Activated CD4-positive, alpha-beta T cell treated with anti-CD3 and anti-CD28 coated beads for 36 hours (primary cell): ENCODE results near the gene CHP1. TPM values are rescaled to one million over a fixed set of nuclear protein-coding genes. Genes with fewer than 3 reads are reported as not detected.
"Not testable (repeated sequence)": the region's sequence is repeated elsewhere in the genome, so short reads cannot be mapped to it uniquely, and the experiment has no call there.

Experiments
- ATAC-seq: fragments of 200-7000 bp; cut with Tn5 transposase; one replicate; pipeline ENCODE4 v1.10.0; 2021; ENCODE audit warnings: mild to moderate bottlenecking, moderate library complexity
- CTCF ChIA-PET: fragments of 350-600 bp; sonication (Branson Sonifier 250); formaldehyde crosslinking; loops from one replicate; lab custom pipeline; 2021; ENCODE audit warnings: antibody characterized with exemption; lab: Charles Lee
- POLR2A ChIA-PET: fragments of 350-600 bp; sonication (Branson Sonifier 250); formaldehyde crosslinking; loops from one replicate; lab custom pipeline; 2021; ENCODE audit warnings: antibody characterized with exemption, inconsistent platforms; lab: Charles Lee
- DNase-seq: peaks from one replicate; pipeline ENCODE4 v3.0.0-alpha.2; 2020
- H3K27ac Mint-ChIP-seq: one replicate; pipeline ENCODE4 v1.8.0; 2021; ENCODE audit warnings: mixed read lengths
- H3K27me3 Mint-ChIP-seq: one replicate; pipeline ENCODE4 v1.8.0; 2021; ENCODE audit warnings: mixed read lengths
- H3K36me3 Mint-ChIP-seq: one replicate; pipeline ENCODE4 v1.8.0; 2021; ENCODE audit warnings: low read depth, mixed read lengths
- H3K4me1 Mint-ChIP-seq: one replicate; pipeline ENCODE4 v1.8.0; 2021; ENCODE audit warnings: mixed read lengths
- H3K4me3 Mint-ChIP-seq: one replicate; pipeline ENCODE4 v1.8.0; 2021; ENCODE audit warnings: mild to moderate bottlenecking, moderate library complexity, mixed read lengths
- H3K9me3 Mint-ChIP-seq: one replicate; pipeline ENCODE4 v1.8.0; 2021; ENCODE audit warnings: low read depth, mixed read lengths
- intact Hi-C, 2 experiments: fragments of 100-400 bp; cut with DNase I in 1 of 2; cut with micrococcal nuclease in 1 of 2; formaldehyde crosslinking; loops; one replicate each; pipeline versions ENCODE4 v1.14.2 to v1.15.1; 2022 to 2024; cut with DNase I, micrococcal nuclease
- total RNA-seq, 2 experiments: library from RNA; stranded (reverse); gene quantifications; one replicate each; pipeline ENCODE4 v1.2.3, GENCODE V29; 2021

CHP1 gene
- total RNA-seq, 2 experiments from 2014 or later = 32.7 to 34.5 TPM

DNA sequence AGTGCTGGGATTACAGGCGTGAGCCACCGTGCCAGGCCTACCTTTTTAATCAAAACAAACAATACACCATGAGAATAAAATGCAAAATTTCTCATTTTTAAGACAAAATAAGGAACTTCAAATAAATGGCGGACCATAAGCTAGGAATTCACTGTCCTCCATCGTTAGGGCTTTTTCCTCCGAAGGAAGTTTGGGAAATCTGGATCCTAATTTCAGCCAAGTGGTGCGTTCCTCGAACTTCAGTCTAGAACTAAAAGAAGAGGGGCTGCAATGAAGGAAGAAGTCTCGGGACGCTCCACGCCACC lies 771 bp upstream of the CHP1 start:
- POLR2A ChIA-PET = interaction anchor here (1.2 kb wide), 1 partner anchor 53 kb away, joined by 5 read pairs; no protein-coding TSS in a partner anchor

DNA sequence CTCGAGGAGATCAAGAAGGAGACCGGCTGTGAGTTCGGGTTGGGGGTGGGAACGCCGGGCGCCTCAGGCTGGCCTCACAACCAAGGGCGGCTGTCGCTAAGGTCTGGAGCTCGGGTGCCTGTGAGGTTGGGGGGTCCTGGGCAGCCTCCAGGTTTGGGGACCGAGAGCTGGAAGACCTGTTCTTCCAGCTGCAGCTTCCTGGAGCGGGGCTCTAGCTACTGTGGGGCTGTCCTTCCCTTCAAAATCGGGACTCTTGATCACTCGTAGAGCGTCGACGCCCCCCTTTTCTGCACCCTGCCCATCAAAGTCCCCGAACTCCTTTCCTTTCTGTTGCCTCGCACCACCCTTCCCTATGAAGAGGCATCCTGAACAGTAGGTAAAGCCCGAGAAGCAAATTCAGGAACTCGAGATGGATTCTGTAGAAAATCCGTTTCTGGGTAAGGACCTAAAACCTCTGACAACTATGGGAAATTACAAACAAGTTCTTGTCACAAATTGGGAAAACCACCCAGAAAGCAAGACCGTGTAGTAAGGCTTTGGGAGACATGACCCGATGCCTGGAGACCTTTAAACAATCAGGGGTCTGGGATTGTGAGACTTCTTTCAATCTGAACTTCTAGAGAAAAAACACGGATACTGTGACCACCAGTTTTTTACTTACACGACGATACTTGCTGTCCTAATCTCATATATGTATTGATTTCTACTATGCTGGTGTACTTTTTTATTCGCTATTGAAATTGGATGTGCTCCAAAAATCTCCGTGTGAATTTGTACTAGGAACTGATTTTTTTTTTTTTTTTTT lies 556 bp downstream of the CHP1 start:
- peak overlapping the region; percentile 87 for H3K4me3 Mint-ChIP-seq
- H3K27me3 Mint-ChIP-seq = no peaks in the 10 kb centered on the region
- H3K27ac Mint-ChIP-seq = peak overlapping the region; percentile 86
- ATAC-seq (peak; percentile 63), DNase-seq (no peak)
- POLR2A ChIA-PET = interaction anchor here (0.7 to 1.2 kb wide), 6 partner anchors 52 to 429 kb away, joined by 3 to 11 read pairs (median 6); partner anchors contain the start of genes CHAC1, INO80, MGA and NUSAP1
- CTCF ChIA-PET = interaction anchor here (0.6 to 2.7 kb wide), 22 partner anchors 10 to 1414 kb away, joined by 3 to 8 read pairs (median 4); partner anchors contain the start of genes CHAC1, INO80, NUSAP1 and OIP5
- H3K36me3 Mint-ChIP-seq = no peaks in the 10 kb centered on the region
- H3K4me1 Mint-ChIP-seq = peaks cover 29% of the 10 kb centered on the region
- H3K9me3 Mint-ChIP-seq = no peaks in the 10 kb centered on the region
- intact Hi-C loops = loop anchor here (1.0 to 5.0 kb wide), 20 partner anchors 52 to 1346 kb away; partner anchors contain the start of genes CHAC1 (in 2 of the 2), NUSAP1 (in 2 of the 2), OIP5 (in 2 of the 2) and DNAJC17 (in 1 of the 2)

More for the DNA sequence above, 771 bp upstream of the CHP1 start:
- no peak for ATAC-seq
- Mint-ChIP-seq H3K36me3 (no peaks in the 10 kb centered on the region), H3K4me3 (peak overlapping the region; percentile 87), H3K27ac (peak overlapping the region; percentile 86), H3K4me1 (peaks cover 29% of the 10 kb centered on the region), H3K9me3 (no peaks in the 10 kb centered on the region), H3K27me3 (no peaks in the 10 kb centered on the region)
- no peak for DNase-seq
- intact Hi-C loops = loop anchor here (1.0 to 5.0 kb wide), 10 partner anchors 187 to 1347 kb away; partner anchors contain the start of genes CHAC1 (in 1 of the 2), EHD4 (in 1 of the 2), INAFM2 (in 1 of the 2) and JMJD7 (in 1 of the 2)
- CTCF ChIA-PET = interaction anchor here (0.7 to 2.7 kb wide), 11 partner anchors 11 to 417 kb away, joined by 3 to 8 read pairs (median 3); partner anchors contain the start of genes CHAC1, NUSAP1 and OIP5

DNA sequence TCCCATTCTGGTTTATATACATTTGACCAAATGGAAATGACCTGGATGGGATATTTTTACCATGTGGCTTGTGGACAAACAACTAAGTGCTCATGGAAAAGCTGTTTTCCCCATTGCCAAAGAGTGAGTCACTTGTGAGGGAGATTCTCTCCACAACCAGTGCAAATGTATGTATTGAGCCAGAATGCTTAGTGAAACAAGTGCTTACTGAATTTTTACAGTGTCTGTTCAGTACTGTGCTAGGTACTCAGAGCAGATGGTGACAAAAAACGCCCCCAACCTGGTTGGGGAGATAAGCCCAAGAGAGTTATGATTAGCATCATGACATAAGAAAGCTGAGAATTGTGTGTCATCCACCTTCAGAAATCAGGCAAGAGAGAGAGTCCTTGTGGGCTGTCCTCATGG lies 2.3 kb downstream of the CHP1 start:
- Mint-ChIP-seq H3K27ac (no peak overlapping the region), H3K4me1 (peaks cover 29% of the 10 kb centered on the region), H3K27me3 (no peaks in the 10 kb centered on the region), H3K36me3 (no peaks in the 10 kb centered on the region), H3K9me3 (no peaks in the 10 kb centered on the region), H3K4me3 (no peak overlapping the region)
- CTCF ChIA-PET = no interaction called here
- DNase-seq = peak; percentile 25
- intact Hi-C loops = loop anchor here (5.0 kb wide), 4 partner anchors 281 to 1344 kb away; partner anchors contain the start of genes CHAC1 (in 1 of the 2), EHD4 (in 1 of the 2), INAFM2 (in 1 of the 2) and STARD9 (in 1 of the 2)
- ATAC-seq = no peak
- POLR2A ChIA-PET = interaction anchor here (0.6 kb wide), 1 partner anchor 100 kb away, joined by 5 read pairs; no protein-coding TSS in a partner anchor

DNA sequence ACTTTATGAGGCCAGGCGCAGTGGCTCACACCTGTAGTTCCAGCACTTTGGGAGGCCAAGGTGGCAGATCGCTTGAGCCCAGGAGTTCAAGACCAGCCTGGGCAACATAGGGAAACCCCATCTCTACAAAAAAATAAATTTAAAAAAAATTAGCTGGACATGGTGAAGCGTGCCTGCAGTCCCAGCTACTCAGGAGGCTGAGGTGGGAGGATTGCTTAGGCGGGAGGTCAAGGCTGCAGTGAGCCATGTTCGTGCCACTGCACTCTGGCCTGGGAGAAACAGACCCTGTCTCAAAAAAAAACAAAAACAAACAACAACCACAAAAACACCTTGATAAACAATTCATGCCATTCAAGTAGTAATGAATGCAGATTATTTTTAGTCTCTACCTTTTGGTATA lies 4.2 kb downstream of the CHP1 start:
- POLR2A ChIA-PET, H3K4me3 Mint-ChIP-seq, H3K36me3 Mint-ChIP-seq, H3K9me3 Mint-ChIP-seq, CTCF ChIA-PET, intact Hi-C loops, ATAC-seq, H3K27ac Mint-ChIP-seq, DNase-seq, H3K27me3 Mint-ChIP-seq: not testable (repeated sequence)
- H3K4me1 Mint-ChIP-seq = peaks cover 28% of the 10 kb centered on the region

DNA sequence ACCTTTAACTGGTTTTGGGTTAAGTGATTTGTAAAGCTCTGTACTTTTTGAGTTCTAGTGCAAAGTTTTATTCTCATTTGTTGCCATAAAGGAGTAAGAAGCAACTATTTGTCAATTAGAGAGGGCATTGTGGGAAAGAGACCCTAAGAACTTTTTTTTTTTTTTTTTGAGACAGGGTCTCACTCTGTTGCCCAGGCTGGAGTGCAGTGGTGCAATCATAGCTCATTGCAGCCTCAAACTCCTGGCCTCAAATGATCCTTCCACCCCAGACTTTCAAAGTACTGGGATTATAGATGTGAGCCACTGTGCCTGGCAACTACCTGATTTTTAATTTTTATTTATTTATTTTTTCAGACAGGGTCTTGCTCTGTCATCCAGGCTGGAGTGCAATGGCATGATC lies 4.9 kb downstream of the CHP1 start:
- Mint-ChIP-seq H3K27me3 (no peaks in the 10 kb centered on the region), H3K4me3 (no peak overlapping the region), H3K36me3 (no peaks in the 10 kb centered on the region), H3K27ac (no peak overlapping the region), H3K9me3 (no peaks in the 10 kb centered on the region), H3K4me1 (peaks cover 23% of the 10 kb centered on the region)
- ChIA-PET CTCF (no interaction called here), POLR2A (no interaction called here)
- no peak for ATAC-seq
- no peak for DNase-seq
- intact Hi-C loops = no loop called here

DNA sequence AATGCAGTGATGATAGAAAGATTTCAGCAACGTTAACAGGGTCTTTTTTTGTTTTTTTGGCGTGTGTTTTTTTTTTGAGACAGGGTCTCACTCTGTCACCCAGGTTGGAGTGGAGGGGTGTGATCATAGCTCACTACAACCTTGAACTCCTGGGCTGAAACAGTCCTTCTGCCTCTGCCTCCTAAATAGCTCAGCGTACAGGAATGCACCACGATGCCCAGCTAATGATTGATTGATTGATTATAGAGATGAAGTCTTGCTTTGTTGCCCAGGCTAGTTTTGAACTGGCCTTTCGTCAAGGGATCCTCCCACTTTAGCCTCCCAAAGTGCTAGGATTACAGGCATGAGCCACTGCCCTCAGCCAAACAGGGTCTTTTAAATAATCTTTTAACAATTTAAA lies 7.0 kb downstream of the CHP1 start:
- H3K27ac Mint-ChIP-seq = no peak overlapping the region
- H3K27me3 Mint-ChIP-seq = no peaks in the 10 kb centered on the region
- ChIA-PET CTCF (no interaction called here), POLR2A (no interaction called here)
- DNase-seq (no peak), ATAC-seq (no peak)
- intact Hi-C loops = no loop called here
- H3K9me3 Mint-ChIP-seq = no peaks in the 10 kb centered on the region
- no peak overlapping the region for H3K4me3 Mint-ChIP-seq
- H3K36me3 Mint-ChIP-seq = no peaks in the 10 kb centered on the region
- peaks cover 8% of the 10 kb centered on the region for H3K4me1 Mint-ChIP-seq

DNA sequence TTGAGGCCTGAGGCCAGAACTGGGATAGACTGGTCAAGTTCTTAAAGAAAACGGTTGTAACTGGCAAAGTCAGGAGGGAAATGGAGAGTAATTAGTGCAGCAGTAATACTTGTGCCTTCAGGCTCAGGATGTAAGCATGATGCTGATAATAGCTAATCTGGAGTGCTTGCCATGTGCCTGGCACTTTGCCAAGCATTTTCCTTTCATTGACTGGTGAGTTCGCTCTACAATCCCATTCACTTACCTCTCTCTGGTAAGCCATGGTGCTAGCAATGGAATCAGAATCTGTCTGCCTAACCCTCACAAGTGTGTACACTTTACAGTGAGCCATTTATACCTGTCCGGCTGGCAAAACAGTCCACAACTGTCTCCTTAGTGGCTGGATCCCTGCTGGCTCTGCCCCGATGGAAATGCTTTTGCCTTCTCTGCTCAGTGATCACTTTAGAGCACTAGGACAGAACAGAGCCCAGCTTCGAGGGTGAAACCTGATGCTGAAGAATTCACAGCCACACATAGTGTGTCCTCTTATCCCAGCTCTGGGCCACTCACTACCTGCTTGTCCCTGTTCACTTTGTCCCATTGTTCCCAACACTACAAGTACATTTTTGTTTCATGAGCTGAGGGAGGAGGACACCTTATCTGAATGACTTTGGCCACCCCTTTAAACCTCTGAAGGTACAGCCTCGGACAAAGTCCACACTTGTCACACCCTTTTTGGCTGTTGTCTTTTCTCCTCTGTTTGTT lies 10.3 kb downstream of the CHP1 start:
- H3K4me1 Mint-ChIP-seq = no peaks in the 10 kb centered on the region
- H3K27me3 Mint-ChIP-seq = no peaks in the 10 kb centered on the region
- intact Hi-C loops = no loop called here
- ChIA-PET CTCF (interaction anchor here (1.0 kb wide), 1 partner anchor 10 kb away, joined by 4 read pairs; the partner anchor contains the start of gene CHP1), POLR2A (interaction anchor here (0.5 kb wide), 1 partner anchor 152 kb away, joined by 4 read pairs; no protein-coding TSS in a partner anchor)
- DNase-seq (no peak), ATAC-seq (no peak)
- H3K4me3 Mint-ChIP-seq = no peak overlapping the region
- H3K27ac Mint-ChIP-seq = no peak overlapping the region
- no peaks in the 10 kb centered on the region for H3K9me3 Mint-ChIP-seq
- H3K36me3 Mint-ChIP-seq = peaks cover 5% of the 10 kb centered on the region

DNA sequence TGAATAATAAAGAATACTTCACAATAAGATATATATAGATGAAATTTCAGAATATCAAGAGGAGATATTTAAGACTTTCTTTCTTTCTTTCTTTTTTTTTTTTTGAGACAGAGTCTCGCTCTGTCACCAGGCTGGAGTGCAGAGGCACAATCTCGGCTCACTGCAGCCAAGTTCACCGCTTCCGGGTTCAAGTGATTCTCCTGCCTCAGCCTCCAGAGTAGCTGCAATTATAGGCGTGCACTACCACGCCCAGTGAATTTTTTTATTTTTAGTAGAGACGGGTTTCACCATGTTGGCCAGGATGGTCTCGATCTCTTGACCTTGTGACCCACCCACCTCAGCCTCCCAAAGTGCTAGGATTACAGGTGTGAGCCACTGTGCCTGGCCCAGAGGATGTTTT lies 19.7 kb downstream of the CHP1 start:
- H3K4me3 Mint-ChIP-seq, ATAC-seq, H3K4me1 Mint-ChIP-seq, H3K27me3 Mint-ChIP-seq, DNase-seq, H3K27ac Mint-ChIP-seq, intact Hi-C loops, H3K9me3 Mint-ChIP-seq, H3K36me3 Mint-ChIP-seq: not testable (repeated sequence)
- POLR2A ChIA-PET = interaction anchor here (0.6 kb wide), 1 partner anchor 349 kb away, joined by 4 read pairs; no protein-coding TSS in a partner anchor
- CTCF ChIA-PET = interaction anchor here (0.6 kb wide), 1 partner anchor 31 kb away, joined by 3 read pairs; no protein-coding TSS in a partner anchor

DNA sequence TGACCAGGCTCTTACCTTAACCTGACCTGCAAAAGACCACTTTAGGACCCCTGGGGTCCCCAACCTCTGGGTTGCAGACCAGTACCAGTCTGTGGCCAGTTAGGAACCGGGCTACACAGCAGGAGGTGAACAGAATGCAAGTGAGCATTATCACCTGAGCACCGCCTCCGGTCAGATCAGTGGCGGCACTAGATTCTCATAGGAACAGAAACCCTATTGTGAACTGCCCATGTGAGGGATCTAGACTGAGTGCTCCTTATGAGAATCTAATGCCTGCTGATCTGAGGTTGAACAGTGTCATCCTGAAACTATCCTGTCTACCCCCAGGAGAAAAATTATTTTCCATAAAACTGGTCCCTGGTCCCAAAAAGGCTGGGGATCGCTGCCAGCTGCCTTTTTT lies 20.3 kb downstream of the CHP1 start:
- H3K4me3 Mint-ChIP-seq = no peak overlapping the region
- no peaks in the 10 kb centered on the region for H3K4me1 Mint-ChIP-seq
- intact Hi-C loops = no loop called here
- no peaks in the 10 kb centered on the region for H3K27me3 Mint-ChIP-seq
- H3K36me3 Mint-ChIP-seq = peaks cover 3% of the 10 kb centered on the region
- H3K27ac Mint-ChIP-seq = no peak overlapping the region
- ChIA-PET POLR2A (no interaction called here), CTCF (interaction anchor here (0.7 kb wide), 1 partner anchor 334 kb away, joined by 4 read pairs; no protein-coding TSS in a partner anchor)
- DNase-seq (no peak), ATAC-seq (no peak)
- no peaks in the 10 kb centered on the region for H3K9me3 Mint-ChIP-seq

DNA sequence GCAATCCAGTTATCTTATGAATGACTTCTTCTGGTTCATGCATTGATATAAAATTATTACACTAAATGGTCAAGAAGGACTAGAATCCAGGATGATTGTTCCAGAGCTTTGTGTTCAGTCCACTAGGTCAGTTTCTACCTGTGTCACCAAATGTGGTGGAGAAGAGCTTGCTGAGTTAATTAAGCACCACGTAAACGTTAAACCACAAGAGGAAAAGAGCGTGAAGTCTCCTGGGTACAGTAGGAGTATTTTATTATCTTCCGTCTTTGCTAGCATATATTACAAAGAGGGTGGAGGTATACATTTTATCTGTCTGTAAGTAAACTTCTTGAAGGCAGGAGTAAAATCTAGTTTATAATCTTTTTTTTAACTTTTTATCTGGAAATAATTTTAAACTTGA lies 23.5 kb downstream of the CHP1 start:
- CTCF ChIA-PET = interaction anchor here (0.5 to 1.2 kb wide), 3 partner anchors 11 to 108 kb away, joined by 3 to 4 read pairs (median 3); no protein-coding TSS in a partner anchor
- peaks cover 3% of the 10 kb centered on the region for H3K36me3 Mint-ChIP-seq
- H3K4me1 Mint-ChIP-seq = no peaks in the 10 kb centered on the region
- ATAC-seq = no peak
- H3K4me3 Mint-ChIP-seq = no peak overlapping the region
- no peaks in the 10 kb centered on the region for H3K27me3 Mint-ChIP-seq
- H3K27ac Mint-ChIP-seq = no peak overlapping the region
- POLR2A ChIA-PET = no interaction called here
- intact Hi-C loops = no loop called here
- DNase-seq = no peak
- H3K9me3 Mint-ChIP-seq = no peaks in the 10 kb centered on the region

DNA sequence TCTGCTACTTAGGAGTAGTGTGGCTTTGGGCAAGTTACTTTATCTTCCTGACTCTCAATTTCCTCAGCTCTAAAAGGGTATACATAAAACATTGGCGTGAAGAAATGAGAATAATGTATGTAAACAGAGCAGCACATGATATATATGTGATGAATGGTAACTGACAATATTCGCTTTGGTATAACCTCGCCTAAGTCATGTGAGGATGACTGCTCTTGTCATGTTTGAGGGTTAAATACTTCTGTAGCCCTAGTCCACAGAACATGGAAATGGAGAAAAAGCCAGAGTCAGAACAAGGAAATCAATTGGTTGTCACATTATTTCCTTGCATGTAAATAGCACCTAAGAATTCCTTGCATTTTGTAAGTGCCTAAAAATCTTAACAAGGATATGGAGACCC lies 25.0 kb downstream of the CHP1 start:
- Mint-ChIP-seq H3K27me3 (no peaks in the 10 kb centered on the region), H3K36me3 (peaks cover 3% of the 10 kb centered on the region), H3K4me1 (no peaks in the 10 kb centered on the region), H3K27ac (no peak overlapping the region), H3K9me3 (no peaks in the 10 kb centered on the region), H3K4me3 (no peak overlapping the region)
- ChIA-PET POLR2A (no interaction called here), CTCF (no interaction called here)
- intact Hi-C loops = loop anchor here in 1 of 2 experiments (5.0 kb wide), 1 partner anchor 54 kb away; no protein-coding TSS in a partner anchor
- DNase-seq = no peak
- ATAC-seq = no peak
